Ecto neural progenitor cell (in vitro differentiated cells): ENCODE data around the gene RIOK3.

Source experiments
- DNase-seq: peaks from one replicate; pipeline ENCODE4 v3.0.0-alpha.2; 2018; ENCODE audit warnings: low spot score

RIOK3 gene

DNA sequence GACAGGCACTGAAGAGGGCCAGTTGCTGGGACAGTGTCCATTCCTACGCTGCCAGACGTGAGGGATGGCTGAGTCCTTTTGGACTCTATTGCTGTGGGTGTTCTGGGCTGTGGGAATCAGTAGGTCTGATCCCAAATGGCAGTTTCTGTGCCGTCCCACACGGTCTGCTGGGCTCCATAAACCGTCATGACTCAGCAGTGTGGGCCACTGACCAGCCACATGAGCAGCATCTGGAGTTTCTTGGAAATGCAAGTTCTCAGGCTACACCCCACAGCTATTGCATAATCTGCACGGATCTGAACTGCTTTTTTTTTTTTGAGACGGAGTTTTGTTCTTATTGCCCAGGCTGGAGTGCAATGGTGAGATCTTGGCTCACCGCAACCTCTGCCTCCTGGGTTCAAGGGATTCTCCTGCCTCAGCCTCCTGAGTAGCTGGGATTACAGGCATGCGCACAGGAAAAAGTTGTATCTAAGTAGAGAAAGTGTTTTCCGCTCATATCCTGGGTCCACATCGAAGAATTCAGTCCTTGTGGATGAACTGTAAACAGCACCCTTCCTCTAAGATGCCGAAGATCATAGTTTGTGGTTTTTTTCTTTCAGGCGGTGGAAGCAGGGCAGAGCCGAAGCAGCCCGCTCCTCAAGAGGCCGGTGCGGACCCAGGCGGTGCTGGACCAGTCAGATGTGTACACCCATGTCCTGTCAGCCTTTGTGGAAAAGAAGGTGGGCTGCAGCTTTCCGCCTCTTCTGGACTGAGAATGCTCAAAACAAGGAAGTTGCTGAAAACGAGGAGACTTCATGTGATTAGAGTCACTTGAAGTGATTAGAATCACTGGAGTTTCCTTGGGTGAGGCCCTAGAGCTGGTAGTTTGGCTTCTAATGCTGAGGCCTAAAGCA lies 75.7 kb downstream of the RIOK3 start:
- DNase-seq = no peak

DNA sequence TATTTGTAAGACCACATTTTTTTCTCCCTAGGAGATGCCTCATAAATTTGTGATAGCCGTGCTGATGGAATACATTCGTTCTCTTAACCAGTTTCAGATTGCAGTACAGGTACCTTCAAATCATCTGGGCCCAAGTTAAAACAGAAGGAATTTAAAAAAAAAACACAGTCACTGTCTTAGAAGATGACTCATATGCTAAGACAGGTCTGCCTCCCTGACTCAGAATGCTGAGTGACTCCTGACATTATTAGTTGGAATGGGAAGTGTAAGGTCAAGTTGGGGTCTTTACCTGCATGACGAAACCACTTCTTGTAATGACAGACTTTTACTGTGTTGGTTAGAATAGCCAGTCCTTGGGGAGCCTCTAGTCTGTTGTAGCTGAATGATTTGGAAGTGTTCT lies 76.5 kb downstream of the RIOK3 start:
- no peak for DNase-seq

- no peak for DNase-seq
Observed at GRCh38 chr18:23530195-23530594, 77.1 kb downstream of the RIOK3 start.

GRCh38 chr18:23531912-23532311 lies 78.8 kb downstream of the RIOK3 start:
- no peak for DNase-seq
